ENCODE data around the gene STAT3. TPM values are rescaled to one million over a fixed set of nuclear protein-coding genes. Genes with fewer than 3 reads are reported as not detected.
"Not testable (repeated sequence)": the region's sequence is repeated elsewhere in the genome, so short reads cannot be mapped to it uniquely, and the experiment has no call there.

Gene STAT3
- total RNA-seq, 2 donors from 2014 or later, result 79.4 to 99.5 TPM

GRCh38 chr17:42308446-42308845 is 79.8 kb downstream of the STAT3 start:
- H3K4me1 ChIP-seq, result peaks cover 18% of the 10 kb centered on the region
- H3K27me3 ChIP-seq, result no peaks in the 10 kb centered on the region
- 76 to 82% methylated on average over 3 to 6 of the region's 7 CpGs for WGBS, 2 donors
- intact Hi-C loops (cut with DNase I), result no loop called here
- ATAC-seq, result no peak
- H3K27ac ChIP-seq, result no peak overlapping the region
- no peak overlapping the region for H3K4me3 ChIP-seq
- H3K36me3 ChIP-seq (replicated peaks in 1 of 2; ENCODE audit: insufficient read depth in 1 of 2, low read depth in 2 of 2), result peaks cover 0 to 7% of the 10 kb centered on the region in 2 donors
- H3K9me3 ChIP-seq, result no peaks in the 10 kb centered on the region
- no peak for TF ChIP-seq CTCF (IDR thresholded peaks at IDR 0.05)
- no peak for TF ChIP-seq POLR2A (IDR thresholded peaks at IDR 0.05)
- no peak for DNase-seq

- no peak for DNase-seq
- H3K4me3 ChIP-seq, result no peak overlapping the region
- peaks cover 0 to 7% of the 10 kb centered on the region in 2 donors for H3K36me3 ChIP-seq (replicated peaks in 1 of 2; ENCODE audit: insufficient read depth in 1 of 2, low read depth in 2 of 2)
- no peak for ATAC-seq
- 91% methylated on average over 19 of the region's 19 CpGs for WGBS, 2 donors
- TF ChIP-seq POLR2A (IDR thresholded peaks at IDR 0.05) (no peak), CTCF (IDR thresholded peaks at IDR 0.05) (no peak)
- no peaks in the 10 kb centered on the region for H3K27me3 ChIP-seq
- H3K27ac ChIP-seq, result no peak overlapping the region
- H3K9me3 ChIP-seq, result no peaks in the 10 kb centered on the region
- intact Hi-C loops (cut with DNase I), result no loop called here
- peaks cover 14% of the 10 kb centered on the region for H3K4me1 ChIP-seq
Measured at GRCh38 chr17:42307362-42307927, 80.8 kb downstream of the STAT3 start.

- intact Hi-C loops (cut with DNase I), result no loop called here
- DNase-seq (no peak), ATAC-seq (no peak)
- no peak for TF ChIP-seq POLR2A (IDR thresholded peaks at IDR 0.05)
- Histone ChIP-seq H3K4me1 (peaks cover 2% of the 10 kb centered on the region), H3K9me3 (no peaks in the 10 kb centered on the region), H3K36me3 (replicated peaks in 1 of 2; ENCODE audit: insufficient read depth in 1 of 2, low read depth in 2 of 2) (peaks cover 6 to 13% of the 10 kb centered on the region in 2 donors), H3K27ac (no peak overlapping the region), H3K4me3 (no peak overlapping the region), H3K27me3 (no peaks in the 10 kb centered on the region)
- 94 to 100% methylated on average over 2 to 5 of the region's 5 CpGs for WGBS, 2 donors
Measured at GRCh38 chr17:42306385-42306667, 81.9 kb downstream of the STAT3 start.

GRCh38 chr17:42305543-42306384 is 82.5 kb downstream of the STAT3 start:
- no peaks in the 10 kb centered on the region for H3K27me3 ChIP-seq
- no peak for DNase-seq
- TF ChIP-seq CTCF (IDR thresholded peaks at IDR 0.05), result no peak
- TF ChIP-seq POLR2A (IDR thresholded peaks at IDR 0.05), result no peak
- no peak overlapping the region for H3K4me3 ChIP-seq
- intact Hi-C loops (cut with DNase I), result no loop called here
- H3K4me1 ChIP-seq, result no peaks in the 10 kb centered on the region
- ATAC-seq, result peak; percentile 63
- 85 to 86% methylated on average over 17 of the region's 18 CpGs for WGBS, 2 donors
- no peaks in the 10 kb centered on the region for H3K9me3 ChIP-seq
- H3K36me3 ChIP-seq (replicated peaks in 1 of 2; ENCODE audit: insufficient read depth in 1 of 2, low read depth in 2 of 2), result peaks cover 6 to 17% of the 10 kb centered on the region in 2 donors
- no peak overlapping the region for H3K27ac ChIP-seq

GRCh38 chr17:42305031-42305330 is 83.3 kb downstream of the STAT3 start:
- intact Hi-C loops (cut with DNase I); H3K27me3 ChIP-seq; ATAC-seq; H3K4me3 ChIP-seq; H3K27ac ChIP-seq; H3K9me3 ChIP-seq; H3K4me1 ChIP-seq; DNase-seq: not testable (repeated sequence)
- whole genome bisulfite sequencing, 2 donors, result 92 to 94% methylated on average over 6 of the region's 6 CpGs
- H3K36me3 ChIP-seq (replicated peaks in 1 of 2; ENCODE audit: insufficient read depth in 1 of 2, low read depth in 2 of 2), result peaks cover 6 to 14% of the 10 kb centered on the region in 2 donors
